ENCODE measurements around the gene MAP3K2. TPM values are rescaled to one million over a fixed set of nuclear protein-coding genes. Genes with fewer than 3 reads are reported as not detected.

MAP3K2 gene
- polyA plus RNA-seq, 1 donor from 2014 or later: 37.0 TPM

- Histone ChIP-seq H3K4me3 (ENCODE audit: low read length) (no peak overlapping the region), H3K27ac (ENCODE audit: low read length) (no peak overlapping the region), H4K20me1 (ENCODE audit: insufficient read depth) (no peaks in the 10 kb centered on the region), H3K36me3 (ENCODE audit: insufficient read depth, low read length) (no peaks in the 10 kb centered on the region), H3F3A (ENCODE audit: insufficient read depth, low read length, poor library complexity, severe bottlenecking) (no peaks in the 10 kb centered on the region), H3K9me2 (ENCODE audit: insufficient read depth, low read length) (no peaks in the 10 kb centered on the region), H2AFZ (ENCODE audit: low read depth, low read length) (no peak overlapping the region), H3K27me3 (ENCODE audit: insufficient read depth, low read depth, low read length) (no peaks in the 10 kb centered on the region), H3K9me3 (ENCODE audit: low read length) (no peaks in the 10 kb centered on the region), H3K9ac (ENCODE audit: low read length) (no peak overlapping the region), H3K4me2 (ENCODE audit: low read length) (no peak overlapping the region), H3K79me2 (replicated peaks; ENCODE audit: insufficient read depth, low read length) (no peaks in the 10 kb centered on the region)
- no peak for TF ChIP-seq RAD21 (conservative IDR thresholded peaks at IDR 0.05)
Observed at GRCh38 chr2:127321303-127321702, 66.5 kb downstream of the MAP3K2 start.

GRCh38 chr2:127320586-127321275, 67.0 kb downstream of the MAP3K2 start:
- Histone ChIP-seq H2AFZ (ENCODE audit: low read depth, low read length) (no peak overlapping the region), H3K27me3 (ENCODE audit: insufficient read depth, low read depth, low read length) (no peaks in the 10 kb centered on the region), H3K27ac (ENCODE audit: low read length) (no peak overlapping the region), H3K9me2 (ENCODE audit: insufficient read depth, low read length) (no peaks in the 10 kb centered on the region), H3K4me2 (ENCODE audit: low read length) (no peak overlapping the region), H3K79me2 (replicated peaks; ENCODE audit: insufficient read depth, low read length) (no peaks in the 10 kb centered on the region), H4K20me1 (ENCODE audit: insufficient read depth) (no peaks in the 10 kb centered on the region), H3K9ac (ENCODE audit: low read length) (no peak overlapping the region), H3K9me3 (ENCODE audit: low read length) (no peaks in the 10 kb centered on the region), H3K36me3 (ENCODE audit: insufficient read depth, low read length) (no peaks in the 10 kb centered on the region), H3K4me3 (ENCODE audit: low read length) (no peak overlapping the region), H3F3A (ENCODE audit: insufficient read depth, low read length, poor library complexity, severe bottlenecking) (no peaks in the 10 kb centered on the region)
- no peak for TF ChIP-seq CTCF (IDR thresholded peaks at IDR 0.05; ENCODE audit: poor library complexity, severe bottlenecking)
- no peak for TF ChIP-seq RAD21 (conservative IDR thresholded peaks at IDR 0.05)
- TF ChIP-seq TAF1 (IDR thresholded peaks at IDR 0.05; ENCODE audit: low read depth): no peak
- TF ChIP-seq REST (IDR thresholded peaks at IDR 0.05; ENCODE audit: borderline replicate concordance): no peak
- no peak for TF ChIP-seq SMC3 (conservative IDR thresholded peaks at IDR 0.05; ENCODE audit: poor library complexity)
- no peak for TF ChIP-seq MXI1 (conservative IDR thresholded peaks at IDR 0.05; ENCODE audit: poor library complexity, severe bottlenecking)
- no peak for TF ChIP-seq EZH2 (IDR thresholded peaks at IDR 0.05; ENCODE audit: borderline replicate concordance, insufficient read depth, low read length, poor library complexity, severe bottlenecking)
- no peak for TF ChIP-seq POLR2AphosphoS5 (IDR thresholded peaks at IDR 0.05)
- no peak for TF ChIP-seq EP300 (conservative IDR thresholded peaks at IDR 0.05; ENCODE audit: poor library complexity, severe bottlenecking)
